Measurements from ENCODE around the gene MDFI.

MDFI gene

DNA sequence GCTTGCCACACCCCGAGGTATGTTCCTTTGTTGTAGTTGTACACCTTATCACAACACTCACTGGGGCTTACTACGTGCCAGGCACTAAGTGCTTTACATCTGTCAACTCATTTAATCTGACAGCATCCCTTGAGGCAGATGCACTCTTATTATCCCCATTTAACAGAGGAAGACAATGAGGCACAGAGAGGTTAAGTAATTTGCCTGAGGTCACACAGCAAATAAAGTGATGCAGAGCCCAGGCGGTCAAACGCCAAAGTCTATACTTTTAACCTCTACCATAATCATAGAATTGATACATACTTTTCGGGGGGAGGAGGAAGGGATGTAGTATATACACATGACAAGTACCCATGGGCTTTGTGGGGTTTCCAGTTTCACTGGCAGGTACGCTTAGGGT lies 37.7 kb downstream of the MDFI start:
- DNase-seq: no peak

DNA sequence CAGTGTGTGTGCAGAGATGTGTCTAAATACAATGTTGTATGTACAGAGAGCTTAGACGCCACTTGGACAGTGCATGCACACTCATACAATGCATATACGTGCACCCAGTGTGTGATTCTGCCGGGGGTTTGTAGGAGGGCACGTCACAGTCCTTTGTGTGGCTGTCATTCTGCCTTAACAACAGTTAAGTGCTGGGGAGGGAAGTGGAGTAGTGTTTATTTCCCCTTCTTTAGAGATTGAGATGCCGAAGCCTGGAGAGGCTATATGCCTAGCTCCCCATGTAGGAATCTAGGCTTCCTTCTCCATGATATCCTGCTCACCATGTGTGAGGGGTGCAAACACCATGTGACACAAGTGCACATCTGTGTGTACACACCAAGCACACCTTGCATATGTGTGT lies 38.2 kb downstream of the MDFI start:
- no peak for DNase-seq

DNA sequence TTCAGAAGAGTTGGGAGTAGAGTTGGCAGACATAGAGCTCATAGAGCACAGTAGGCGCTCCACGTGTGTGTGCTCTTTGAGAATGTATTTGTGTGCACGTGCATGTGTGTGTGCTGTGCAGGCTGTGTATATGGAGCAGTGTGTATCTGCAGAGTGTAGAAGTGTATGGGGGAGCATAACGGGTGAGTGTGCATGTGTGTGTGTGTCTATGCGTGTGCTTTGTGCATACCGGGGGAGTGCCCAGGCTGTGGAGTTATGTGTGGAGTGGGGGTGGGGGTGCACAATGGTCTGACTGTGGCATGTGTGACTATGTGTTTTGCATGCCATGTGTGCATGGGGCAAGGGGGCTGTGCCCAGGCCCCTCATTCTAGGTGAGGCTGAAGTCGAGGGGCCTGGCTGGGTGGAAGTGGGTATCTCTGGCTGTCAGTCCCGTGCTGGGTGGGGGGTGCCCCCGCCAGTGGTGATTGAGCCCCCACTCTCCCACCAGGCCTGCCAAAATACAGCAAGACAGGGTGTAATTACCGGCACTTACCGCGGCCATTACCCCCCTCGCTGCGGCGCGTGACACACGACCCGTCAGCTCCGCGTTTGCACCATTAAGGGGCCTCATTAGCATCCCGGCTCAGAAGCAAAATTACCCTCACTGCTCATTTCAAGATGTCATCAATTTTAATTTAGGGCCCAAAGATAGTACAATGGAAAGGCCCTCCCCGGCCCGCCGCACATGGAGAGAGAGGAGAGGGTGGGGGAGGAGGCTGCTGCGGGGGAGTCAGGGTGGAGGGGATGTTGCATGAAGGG lies 39.1 kb downstream of the MDFI start:
- no peak for DNase-seq

DNA sequence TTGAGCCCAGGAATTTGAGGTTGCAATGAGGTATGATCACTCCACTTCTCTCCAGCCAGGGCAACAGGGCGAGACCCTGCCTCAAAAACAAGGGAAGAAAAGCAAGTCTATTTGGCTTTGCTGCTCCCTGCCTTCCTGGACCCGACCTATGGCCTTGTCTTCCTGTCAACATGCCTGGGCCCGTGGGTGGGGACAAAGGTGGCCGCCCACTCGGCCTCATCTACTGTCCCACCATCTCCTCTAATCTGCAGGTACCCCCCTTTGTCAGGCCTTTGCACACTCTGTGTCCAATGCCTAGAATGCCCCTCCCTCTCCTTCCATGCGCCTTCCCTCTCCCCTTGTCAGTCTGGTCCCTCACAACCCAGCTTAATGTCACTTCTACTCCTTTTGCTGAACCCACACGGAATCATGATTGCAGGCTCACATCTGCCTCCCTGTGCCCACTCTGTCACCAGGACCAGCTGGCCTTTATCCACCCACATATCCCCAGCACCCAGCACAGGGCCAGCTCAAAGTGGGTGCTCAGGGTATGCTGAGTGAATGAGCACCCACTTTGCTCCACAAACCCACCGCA lies 40.3 kb downstream of the MDFI start:
- no peak for DNase-seq

DNA sequence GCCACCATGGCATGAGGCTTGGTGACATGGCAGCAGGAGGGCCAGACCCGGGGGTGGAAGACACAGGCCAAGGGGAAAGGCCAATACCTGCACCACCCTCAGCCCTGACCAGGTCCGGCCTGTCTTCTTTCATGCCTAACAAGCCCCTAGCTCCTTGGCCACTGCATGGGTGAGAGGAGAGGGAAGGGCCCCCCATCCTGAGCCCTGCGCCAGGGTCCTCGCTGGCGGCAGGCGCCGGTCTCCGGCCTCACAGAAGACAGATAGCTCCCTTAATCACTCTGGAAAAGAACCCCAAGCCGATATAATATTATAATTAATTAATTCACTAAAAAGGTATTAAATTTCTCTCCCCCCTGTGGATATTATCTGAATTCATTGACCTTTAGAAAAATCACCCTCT lies 41.4 kb downstream of the MDFI start:
- no peak for DNase-seq

DNA sequence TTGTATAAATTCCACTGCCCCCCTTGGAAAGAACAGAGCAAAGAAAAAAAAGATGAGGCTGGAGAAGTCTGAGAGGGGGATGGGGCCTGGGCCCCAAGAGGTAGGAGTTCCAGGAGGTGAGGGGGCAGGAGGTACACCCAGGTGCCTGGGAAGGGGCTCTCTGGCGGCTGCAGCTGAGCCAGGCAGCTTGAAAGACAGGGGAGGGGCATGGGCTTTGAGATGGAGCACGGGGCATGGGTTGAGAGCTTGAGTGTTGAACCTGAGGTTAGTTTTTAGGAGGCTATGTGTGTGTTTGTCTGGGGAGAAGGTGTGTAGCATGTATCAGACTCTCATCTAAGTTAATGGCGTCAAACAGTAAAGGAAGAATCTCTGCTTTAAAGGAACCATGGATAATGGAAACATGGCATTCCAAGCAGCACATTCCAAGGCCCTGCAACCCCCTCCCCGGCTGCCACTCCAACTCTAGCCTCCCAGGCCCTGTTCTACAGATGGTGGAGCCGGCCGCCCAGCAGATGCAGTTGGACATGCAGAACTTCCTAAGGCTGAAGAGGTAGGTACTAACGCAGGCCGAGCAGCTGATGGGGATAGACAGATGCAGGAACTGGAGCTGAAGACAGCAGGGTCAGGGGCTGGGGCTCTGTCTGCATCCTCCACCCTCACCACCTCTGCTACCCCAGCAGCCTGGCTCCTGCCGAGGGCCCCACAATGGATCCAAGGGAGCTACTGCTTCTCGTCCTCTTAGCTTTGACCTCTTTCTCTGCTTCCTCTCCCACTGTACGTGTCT lies 42.1 kb downstream of the MDFI start:
- no peak for DNase-seq

DNA sequence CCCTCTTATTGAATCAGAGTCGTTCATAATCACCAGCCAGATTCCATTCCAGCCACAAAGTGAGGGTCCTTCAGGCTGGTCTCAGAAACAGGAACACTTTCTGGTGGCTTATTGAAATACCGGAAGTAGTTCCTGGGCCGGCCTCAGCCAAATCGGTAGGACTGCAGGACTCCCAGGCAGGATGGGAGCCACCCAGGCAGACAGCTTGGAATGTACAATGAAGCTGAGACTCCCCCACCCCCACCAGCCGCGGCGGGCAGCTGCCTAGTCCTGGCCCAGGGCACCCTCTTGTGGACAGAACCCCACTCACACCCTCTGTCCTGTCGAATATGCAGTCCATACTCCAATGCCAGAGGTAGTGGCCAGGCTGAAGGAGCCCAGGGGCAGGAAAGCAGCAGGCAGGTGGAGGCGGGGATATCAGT lies 43.8 kb downstream of the MDFI start:
- DNase-seq: peak; percentile 92

DNA sequence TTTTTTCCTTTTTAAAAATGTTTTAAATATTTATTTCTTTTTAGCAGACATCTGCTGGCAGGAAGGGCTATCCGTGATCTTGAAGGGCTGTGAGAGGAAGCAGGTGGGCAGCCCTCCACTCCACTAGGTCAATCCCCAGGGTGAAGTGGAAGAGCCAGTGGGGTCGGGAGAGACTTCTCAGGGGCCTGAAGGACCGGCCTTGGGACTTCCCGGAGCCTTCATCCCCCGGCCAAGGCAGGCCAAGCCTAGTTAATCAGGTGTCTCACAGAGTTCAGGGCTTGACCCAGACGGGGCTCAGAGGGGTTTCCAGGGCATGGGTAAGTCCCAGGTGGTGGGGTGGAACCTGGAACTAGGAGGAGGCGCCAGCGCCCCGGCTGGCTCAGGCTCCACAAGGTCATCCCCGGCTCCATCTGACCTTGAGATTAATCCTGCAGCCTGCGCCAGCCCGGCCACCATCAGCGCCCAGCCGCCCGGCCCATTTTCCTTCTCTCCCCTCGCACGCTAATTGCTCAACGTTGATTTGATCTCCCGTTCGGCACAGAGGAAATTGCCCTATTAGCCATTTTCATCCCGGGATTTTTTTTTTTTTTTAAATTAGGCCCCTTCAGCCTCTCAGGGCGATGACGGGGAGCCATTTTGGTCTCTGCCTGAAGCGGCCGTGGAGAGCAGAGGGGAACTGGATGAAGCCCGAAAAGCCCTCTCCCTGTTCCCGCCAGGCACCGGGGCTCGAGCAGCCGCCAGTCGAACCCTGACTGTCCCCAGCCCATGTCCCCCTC lies 44.4 kb downstream of the MDFI start:
- no peak for DNase-seq

DNA sequence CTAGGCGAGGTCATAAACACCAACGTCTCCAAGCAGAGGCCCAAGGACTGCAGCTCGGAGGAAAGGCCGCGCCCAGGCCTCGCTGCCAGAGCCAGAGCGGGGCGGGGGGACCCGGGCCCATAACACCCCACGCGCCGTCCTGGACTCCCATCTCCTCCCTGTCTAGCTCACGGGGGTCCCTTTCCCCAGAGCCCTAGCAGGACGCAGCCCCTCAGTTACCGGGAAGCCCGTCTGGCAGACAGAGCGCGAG lies 44.9 kb downstream of the MDFI start:
- no peak for DNase-seq

DNA sequence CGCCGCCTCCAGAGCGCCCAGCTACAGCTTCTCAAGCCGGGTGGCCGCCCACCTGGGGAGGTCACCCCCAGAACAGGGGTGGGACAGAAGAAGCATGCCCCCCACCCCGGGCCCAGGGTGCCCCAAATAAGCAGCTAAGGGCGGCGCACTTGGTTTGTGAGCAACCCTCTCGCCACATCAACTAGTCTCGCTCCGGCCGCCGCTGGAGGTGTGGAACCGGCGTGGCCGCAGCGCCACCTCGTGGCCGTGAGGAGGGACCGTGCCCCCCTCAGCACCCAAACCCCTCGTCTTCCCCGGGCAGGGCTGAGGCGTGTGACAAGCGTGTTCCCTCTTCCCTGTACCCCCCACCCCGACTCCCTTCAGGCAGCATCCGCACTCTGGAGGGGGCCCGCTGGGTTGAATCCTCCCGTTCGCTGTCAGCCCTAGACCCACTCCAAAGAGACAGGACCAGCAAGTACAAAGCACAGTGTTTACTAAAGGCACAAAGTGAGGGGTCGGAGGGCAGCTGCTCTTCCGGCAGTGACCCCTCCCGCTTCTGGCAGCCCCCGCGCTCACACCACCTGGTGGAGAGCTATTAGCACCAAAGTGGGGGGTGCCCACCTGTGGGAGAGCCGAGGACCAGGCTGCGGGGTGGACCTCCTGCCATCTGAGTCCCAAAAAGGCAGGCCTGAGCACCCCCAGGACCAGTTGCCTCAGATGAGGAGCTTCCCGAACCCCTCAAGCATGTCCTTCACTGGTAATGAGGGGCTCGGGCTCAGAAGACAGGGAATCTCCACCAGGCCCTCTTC lies 45.4 kb downstream of the MDFI start:
- DNase-seq: peak; percentile 82

DNA sequence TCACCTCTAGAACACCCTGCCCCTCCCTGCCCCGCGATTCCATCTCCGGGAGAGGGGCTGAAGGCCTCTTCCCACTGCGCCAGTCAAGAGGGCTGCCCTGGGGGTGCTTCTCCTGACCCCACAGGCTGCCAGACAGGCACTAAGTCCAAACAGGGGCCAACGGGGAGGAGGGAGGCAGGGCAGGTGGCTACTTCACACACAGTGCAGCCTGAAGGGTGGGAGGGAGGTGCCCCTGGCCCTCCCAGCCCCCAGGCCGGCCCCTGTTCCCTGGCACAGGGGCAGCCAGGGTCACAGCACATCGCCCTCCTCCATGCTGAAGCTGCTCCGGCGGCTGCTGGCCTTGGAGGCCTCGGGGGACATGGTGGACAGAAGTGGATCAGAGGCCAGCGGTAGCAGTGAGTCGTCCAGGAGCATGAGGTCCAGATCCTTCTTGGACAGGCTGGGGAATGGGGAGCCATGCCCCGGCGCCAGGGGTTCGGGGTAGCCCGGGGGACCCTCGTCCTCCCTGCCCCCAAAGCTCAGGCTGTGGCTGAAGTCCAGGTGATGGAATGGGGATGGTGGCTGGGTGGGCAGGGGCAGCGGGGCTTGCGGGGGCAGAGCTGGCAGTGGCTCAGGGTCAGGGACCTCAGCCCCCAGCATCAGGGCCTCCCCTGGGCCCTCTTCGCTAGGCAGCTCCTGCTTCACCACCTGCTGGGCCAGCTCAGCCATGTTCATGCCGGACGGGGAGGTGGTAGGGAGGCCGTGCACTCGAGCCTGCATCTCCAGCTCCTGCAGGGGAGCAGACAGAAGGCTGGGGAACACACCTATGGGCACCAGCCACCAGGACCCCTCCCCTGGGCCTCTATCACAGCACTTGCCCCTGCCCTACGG lies 46.3 kb downstream of the MDFI start:
- no peak for DNase-seq

DNA sequence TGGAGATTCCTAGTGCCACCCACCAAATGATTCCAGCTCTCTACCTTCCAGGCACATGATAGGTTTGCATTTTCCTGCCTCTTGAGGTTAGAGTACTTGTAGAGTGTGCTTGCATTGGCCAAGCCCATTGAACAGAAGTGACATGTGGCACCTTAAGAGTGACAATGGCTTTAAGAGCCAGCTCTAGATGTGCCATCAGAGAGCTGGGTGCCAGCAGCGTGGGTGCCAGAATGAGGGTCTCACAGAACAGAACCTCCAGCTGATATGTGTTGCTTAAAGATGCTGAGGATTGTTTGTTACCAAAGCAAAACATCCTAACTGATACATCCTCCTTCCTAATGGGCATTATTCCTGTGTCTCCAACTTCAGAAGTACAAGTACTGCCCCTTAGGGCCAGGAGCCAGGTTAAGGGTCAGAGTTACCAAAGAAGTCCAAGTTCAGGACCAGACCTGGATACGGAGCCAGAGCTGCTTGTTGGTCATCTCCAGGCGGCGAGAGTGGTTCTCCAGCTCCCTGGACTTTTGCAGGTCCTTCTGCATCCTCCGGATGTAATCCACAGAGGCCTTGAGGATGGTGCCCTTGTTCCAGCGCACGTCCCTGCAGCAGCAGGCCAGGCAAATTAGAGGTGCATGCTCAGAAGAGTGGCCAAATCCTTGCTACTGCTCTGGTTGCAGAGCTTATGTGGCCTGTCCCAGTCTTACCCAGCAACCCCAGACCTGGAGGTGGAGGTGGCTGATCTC lies 47.5 kb downstream of the MDFI start:
- DNase-seq: no peak

DNA sequence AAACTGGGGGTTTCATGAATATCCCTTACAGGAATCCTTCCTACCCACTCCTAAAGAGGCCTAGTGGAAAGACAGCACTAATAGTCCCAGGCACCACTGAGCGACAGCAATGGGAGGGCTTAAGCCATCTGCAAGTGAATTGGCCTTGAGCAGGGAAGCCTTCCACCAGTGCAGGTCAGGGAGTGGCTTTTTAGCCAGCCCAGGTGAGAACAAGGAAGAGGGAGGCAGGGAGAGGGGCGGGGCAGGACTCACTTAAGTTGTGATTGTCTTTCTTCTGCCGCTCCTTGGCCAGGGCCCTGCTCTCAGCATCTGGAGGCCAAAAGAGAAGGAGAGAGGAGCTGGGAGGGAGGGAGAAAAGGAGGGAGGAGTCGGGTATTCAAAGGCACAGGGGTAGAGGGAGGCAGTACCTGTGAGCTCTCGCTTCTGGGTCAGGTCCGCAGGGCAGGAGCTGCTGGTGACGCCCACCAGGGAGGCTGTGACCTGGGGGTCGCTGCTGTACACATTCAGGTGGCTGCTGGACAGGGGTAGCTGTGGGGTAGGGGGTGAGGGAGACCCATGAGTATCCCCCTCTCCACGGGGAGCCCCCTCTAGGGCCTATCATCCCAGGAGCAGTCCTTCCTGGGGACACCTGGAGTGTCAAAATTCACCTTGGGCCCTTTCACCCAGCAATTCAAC lies 49.4 kb downstream of the MDFI start:
- DNase-seq: no peak

DNA sequence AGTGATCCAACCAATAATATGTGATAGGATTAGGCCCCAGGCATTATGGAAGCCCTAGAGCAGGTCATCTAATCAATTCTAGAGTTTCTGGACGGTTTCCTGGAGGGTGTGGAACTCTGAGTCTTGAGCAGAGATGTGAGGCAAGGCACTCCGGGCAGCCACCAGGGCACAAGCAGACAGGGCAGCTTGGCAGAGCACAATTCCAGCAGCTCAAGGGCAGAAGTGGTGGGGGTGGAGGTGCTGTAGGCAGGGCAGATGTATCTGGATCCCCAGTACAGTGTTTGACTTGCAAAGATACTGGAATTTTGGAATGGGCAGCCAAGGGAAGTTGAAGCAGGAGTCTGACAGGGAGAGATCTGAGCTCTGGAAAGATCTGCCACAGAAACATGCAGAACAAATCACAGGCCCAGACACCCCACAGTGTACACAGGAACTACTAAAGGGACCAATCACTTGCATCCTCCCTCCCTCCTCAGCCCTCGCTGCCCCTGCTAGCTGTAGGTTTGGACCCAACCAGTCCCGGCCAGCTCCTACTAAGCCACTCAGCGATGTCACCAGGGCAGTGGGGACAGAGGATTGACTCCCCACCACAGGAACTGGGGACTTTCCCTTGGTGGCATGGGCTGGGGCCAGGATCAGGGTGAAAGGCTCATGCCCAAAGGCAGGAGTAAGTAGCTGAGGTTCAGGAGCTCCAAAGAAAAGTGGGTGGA lies 50.1 kb downstream of the MDFI start:
- DNase-seq: no peak

DNA sequence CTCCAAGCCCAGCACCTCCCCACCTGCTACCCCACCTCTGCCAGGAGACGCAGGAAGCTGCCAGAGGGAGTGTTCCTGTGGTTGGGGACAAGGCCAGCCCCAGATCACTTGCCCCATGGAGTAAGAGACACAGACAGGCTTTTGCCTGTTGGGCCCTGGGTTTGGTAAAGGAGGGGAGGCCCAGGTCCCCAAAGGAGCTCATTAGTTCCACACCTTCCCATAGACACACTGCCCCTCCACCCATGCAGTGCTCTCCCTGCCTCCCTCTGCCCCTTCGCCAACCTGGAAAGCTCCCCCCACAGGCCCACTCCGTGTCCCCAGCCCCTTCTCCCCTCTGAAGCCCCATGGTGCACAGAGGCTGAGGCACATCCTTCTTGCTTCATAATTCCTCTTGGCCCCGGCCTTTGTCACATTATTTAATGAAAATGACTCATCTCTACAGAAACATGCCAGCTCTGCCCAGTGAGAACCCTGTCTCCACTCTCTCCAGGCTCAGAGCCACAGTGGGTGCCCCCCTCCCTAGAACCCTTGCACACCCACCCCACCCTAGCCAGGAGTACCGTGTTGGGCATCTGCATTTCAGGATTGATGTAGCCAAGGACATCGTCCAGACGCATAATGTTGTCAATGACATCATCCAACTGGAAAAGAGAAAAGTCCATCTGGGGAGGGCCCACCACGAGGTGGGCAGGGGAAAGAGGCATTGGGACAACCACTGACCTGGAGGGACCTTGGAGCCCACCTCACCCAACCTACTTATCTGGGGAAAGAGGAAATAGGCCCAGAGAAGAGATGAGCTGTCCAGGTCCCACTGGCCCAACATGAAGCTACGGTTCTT lies 51.1 kb downstream of the MDFI start:
- no peak for DNase-seq

DNA sequence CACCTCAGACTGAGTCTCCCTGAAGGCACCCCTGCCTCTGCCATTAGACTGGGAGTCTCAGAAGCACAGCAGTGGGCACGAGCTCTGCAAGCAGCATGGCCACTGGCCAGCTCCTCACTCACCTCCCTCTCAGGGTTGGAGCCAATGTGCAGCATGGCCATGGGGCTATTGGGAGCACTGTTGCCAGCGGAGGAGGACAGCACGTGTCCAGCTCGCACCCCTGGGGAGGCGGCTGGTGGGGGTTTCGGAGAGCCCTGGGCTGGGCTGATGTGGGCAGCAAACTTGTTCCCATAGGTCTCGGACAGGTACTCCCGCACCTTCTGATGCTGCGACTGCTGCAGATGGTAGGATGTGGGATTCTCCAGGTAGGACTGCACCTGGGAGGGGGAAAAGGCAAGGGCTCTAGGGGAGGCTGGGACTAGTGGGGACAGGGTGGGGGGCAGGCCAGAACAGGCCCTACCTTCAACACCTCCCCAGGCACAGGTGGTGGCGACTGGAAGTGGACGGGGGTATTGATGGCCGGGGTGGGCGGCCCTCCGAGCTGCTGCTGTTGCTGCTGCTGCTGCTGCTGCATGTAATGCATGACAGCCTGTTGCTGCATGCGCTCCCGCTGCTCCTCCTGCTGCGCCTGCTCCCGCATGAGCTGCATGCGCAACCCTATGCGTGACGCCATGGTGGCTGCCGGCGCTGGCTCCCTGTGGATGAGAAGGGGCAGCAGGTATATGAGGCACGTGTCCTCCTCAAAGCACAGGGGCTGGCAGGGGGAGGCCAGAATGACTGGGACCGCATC lies 52.5 kb downstream of the MDFI start:
- no peak for DNase-seq

DNA sequence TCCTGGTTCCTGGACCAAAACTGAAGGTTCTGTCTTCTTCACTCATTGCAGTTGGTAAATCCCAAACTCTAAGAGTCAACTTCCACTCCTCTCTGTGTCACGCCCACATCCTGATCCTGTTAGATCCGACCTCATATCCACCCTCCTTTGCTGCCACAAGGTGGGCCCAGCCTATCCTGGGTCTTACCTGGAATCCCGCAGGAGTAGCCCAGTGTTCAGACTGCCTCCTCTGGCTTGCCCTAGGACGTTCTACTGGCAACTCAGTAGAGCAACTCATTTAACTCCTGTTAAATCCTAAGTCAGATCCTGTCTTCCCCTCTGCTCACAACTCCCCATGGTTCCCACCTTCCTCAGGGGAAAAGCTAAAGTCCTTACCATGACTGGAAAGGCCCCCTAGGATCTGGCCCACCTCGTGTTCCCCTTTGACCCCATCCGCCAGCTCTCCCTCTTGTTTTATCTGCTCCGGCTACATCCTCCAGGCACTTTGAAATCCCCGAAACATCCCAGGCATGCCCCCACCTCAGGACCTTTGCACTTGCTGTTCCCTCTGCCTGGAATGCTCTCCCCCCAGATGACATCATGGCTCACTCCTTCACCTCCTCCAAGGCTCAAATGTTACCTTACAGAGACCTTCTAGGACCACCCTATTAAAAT lies 53.3 kb downstream of the MDFI start:
- no peak for DNase-seq
